ENCODE measurements around the gene KCNE2.

- TF ChIP-seq CTCF (IDR thresholded peaks at IDR 0.05; ENCODE audit: poor library complexity, severe bottlenecking) (peak; percentile 92), EZH2 (IDR thresholded peaks at IDR 0.05; ENCODE audit: borderline replicate concordance, insufficient read depth, low read length, poor library complexity, severe bottlenecking) (no peak), EP300 (conservative IDR thresholded peaks at IDR 0.05; ENCODE audit: poor library complexity, severe bottlenecking) (no peak)
These were observed 12.0 kb upstream of the KCNE2 start for GRCh38 chr21:34351786-34352241.
